ENCODE measurements around the gene DCAF12.

GRCh38 chr9:34069831-34070230 is 56.7 kb downstream of the DCAF12 start:
- no peak for TF ChIP-seq CTCF (IDR thresholded peaks at IDR 0.05; ENCODE audit: control extremely low read depth in 1 of 3, insufficient read depth in 1 of 3, low read depth in 1 of 3, low read length in 3 of 3)
- no peak for TF ChIP-seq SP1 (IDR thresholded peaks at IDR 0.05; ENCODE audit: low read depth, low read length)
- no peak for TF ChIP-seq TAF1 (IDR thresholded peaks at IDR 0.05; ENCODE audit: low read depth, low read length)
- no peak for TF ChIP-seq BACH1 (IDR thresholded peaks at IDR 0.05; ENCODE audit: low read length)
- TF ChIP-seq USF2 (IDR thresholded peaks at IDR 0.05; ENCODE audit: low read length), result no peak
- TF ChIP-seq CREB1 (IDR thresholded peaks at IDR 0.05), result no peak
- TF ChIP-seq GABPA (IDR thresholded peaks at IDR 0.05; ENCODE audit: borderline replicate concordance, insufficient read depth, low read length), result no peak
